ENCODE measurements around the gene ARFGAP3.

Gene ARFGAP3

GRCh38 chr22:42856865-42857704, at the start of gene ARFGAP3:
Gene ARFGAP3, minus strand, starts transcription at chr22:42857273. Its CDS starts 91 bp downstream, at chr22:42857182.
- DNase-seq: peak; percentile 48 to 88

- no peak for DNase-seq
These were observed 48.7 kb upstream of the ARFGAP3 start for GRCh38 chr22:42905702-42906183.

- no peak for DNase-seq
These were observed 48.1 kb upstream of the ARFGAP3 start for GRCh38 chr22:42905217-42905616.

GRCh38 chr22:42904050-42904449, 47.0 kb upstream of the ARFGAP3 start:
- no peak for DNase-seq

- DNase-seq: no peak
These were observed 45.9 kb upstream of the ARFGAP3 start for GRCh38 chr22:42902875-42903510.

GRCh38 chr22:42901790-42902508, 44.9 kb upstream of the ARFGAP3 start:
- DNase-seq: no peak

- DNase-seq: no peak
These were observed 40.9 kb upstream of the ARFGAP3 start for GRCh38 chr22:42897960-42898359.

GRCh38 chr22:42895541-42895981, 38.5 kb upstream of the ARFGAP3 start:
- DNase-seq: no peak

GRCh38 chr22:42895087-42895486, 38.0 kb upstream of the ARFGAP3 start:
- no peak for DNase-seq

GRCh38 chr22:42893371-42894150, 36.5 kb upstream of the ARFGAP3 start:
- no peak for DNase-seq

GRCh38 chr22:42892571-42893316, 35.7 kb upstream of the ARFGAP3 start:
- no peak for DNase-seq

GRCh38 chr22:42892156-42892555, 35.1 kb upstream of the ARFGAP3 start:
- DNase-seq: no peak

- DNase-seq: no peak
These were observed 34.6 kb upstream of the ARFGAP3 start for GRCh38 chr22:42891696-42892095.

GRCh38 chr22:42891008-42891407, 33.9 kb upstream of the ARFGAP3 start:
- no peak for DNase-seq

- no peak for DNase-seq
These were observed 32.2 kb upstream of the ARFGAP3 start for GRCh38 chr22:42889304-42889703.

- DNase-seq: no peak
These were observed 30.7 kb upstream of the ARFGAP3 start for GRCh38 chr22:42887523-42888507.

- no peak for DNase-seq
These were observed 30.0 kb upstream of the ARFGAP3 start for GRCh38 chr22:42887120-42887519.

GRCh38 chr22:42885446-42885845, 28.4 kb upstream of the ARFGAP3 start:
- no peak for DNase-seq

- DNase-seq: no peak
These were observed 27.7 kb upstream of the ARFGAP3 start for GRCh38 chr22:42884616-42885375.

- no peak for DNase-seq
These were observed 26.9 kb upstream of the ARFGAP3 start for GRCh38 chr22:42883970-42884369.

All from SW 1271 (cell line).